Mucosa of stomach (tissue), 1 donor: ENCODE data around the gene TMC3.

Experiments
- H3K27me3 ChIP-seq: one replicate; pipeline ENCODE4 v1.7.0; 2013; ENCODE audit warnings: mild to moderate bottlenecking, low read length; ENCODE audit not compliant: control insufficient read depth, insufficient read depth
- H3K36me3 ChIP-seq: one replicate; pipeline ENCODE4 v1.7.0; 2013; ENCODE audit warnings: low read length; ENCODE audit not compliant: control insufficient read depth, insufficient read depth
- H3K4me1 ChIP-seq: one replicate; pipeline ENCODE4 v1.7.0; 2013; ENCODE audit warnings: mild to moderate bottlenecking, low read length; ENCODE audit not compliant: control insufficient read depth, insufficient read depth
- H3K4me3 ChIP-seq: one replicate; pipeline ENCODE4 v1.7.0; 2013; ENCODE audit warnings: low read length
- H3K9ac ChIP-seq: one replicate; pipeline ENCODE4 v1.7.0; 2013; ENCODE audit warnings: mild to moderate bottlenecking, low read length, moderate library complexity
- H3K9me3 ChIP-seq: one replicate; pipeline ENCODE4 v1.7.0; 2013; ENCODE audit warnings: mild to moderate bottlenecking, low read length, moderate library complexity; ENCODE audit not compliant: control insufficient read depth
- donor health status: Pancreatic carcinoma.

The TMC3 gene

GRCh38 chr15:81312790-81313543, 61.0 kb downstream of the TMC3 start:
- Histone ChIP-seq H3K27me3 (no peaks in the 10 kb centered on the region), H3K4me1 (no peaks in the 10 kb centered on the region), H3K36me3 (no peaks in the 10 kb centered on the region), H3K4me3 (no peak overlapping the region), H3K9ac (no peak overlapping the region), H3K9me3 (no peaks in the 10 kb centered on the region)

- no peaks in the 10 kb centered on the region for H3K4me1 ChIP-seq
- no peaks in the 10 kb centered on the region for H3K9me3 ChIP-seq
- H3K9ac ChIP-seq, result no peak overlapping the region
- no peak overlapping the region for H3K4me3 ChIP-seq
- no peaks in the 10 kb centered on the region for H3K27me3 ChIP-seq
- no peaks in the 10 kb centered on the region for H3K36me3 ChIP-seq
Measured at GRCh38 chr15:81311752-81312464, 62.1 kb downstream of the TMC3 start.

GRCh38 chr15:81310480-81310879, 63.5 kb downstream of the TMC3 start:
- Histone ChIP-seq H3K4me3 (no peak overlapping the region), H3K9ac (no peak overlapping the region), H3K4me1 (no peaks in the 10 kb centered on the region), H3K36me3 (no peaks in the 10 kb centered on the region), H3K27me3 (no peaks in the 10 kb centered on the region), H3K9me3 (no peaks in the 10 kb centered on the region)

- H3K9me3 ChIP-seq, result no peaks in the 10 kb centered on the region
- H3K36me3 ChIP-seq, result no peaks in the 10 kb centered on the region
- H3K27me3 ChIP-seq, result no peaks in the 10 kb centered on the region
- no peaks in the 10 kb centered on the region for H3K4me1 ChIP-seq
- H3K9ac ChIP-seq, result no peak overlapping the region
- H3K4me3 ChIP-seq, result no peak overlapping the region
Measured at GRCh38 chr15:81309647-81310450, 64.2 kb downstream of the TMC3 start.

GRCh38 chr15:81308260-81308659, 65.8 kb downstream of the TMC3 start:
- Histone ChIP-seq H3K4me1 (peaks cover 5% of the 10 kb centered on the region), H3K27me3 (no peaks in the 10 kb centered on the region), H3K9ac (no peak overlapping the region), H3K9me3 (no peaks in the 10 kb centered on the region), H3K4me3 (no peak overlapping the region), H3K36me3 (no peaks in the 10 kb centered on the region)

- Histone ChIP-seq H3K9me3 (no peaks in the 10 kb centered on the region), H3K4me3 (no peak overlapping the region), H3K4me1 (peaks cover 5% of the 10 kb centered on the region), H3K9ac (no peak overlapping the region), H3K27me3 (no peaks in the 10 kb centered on the region), H3K36me3 (no peaks in the 10 kb centered on the region)
Measured at GRCh38 chr15:81304226-81304625, 69.8 kb downstream of the TMC3 start.

- Histone ChIP-seq H3K9ac (no peak overlapping the region), H3K4me3 (no peak overlapping the region), H3K27me3 (no peaks in the 10 kb centered on the region), H3K4me1 (peaks cover 5% of the 10 kb centered on the region), H3K36me3 (no peaks in the 10 kb centered on the region), H3K9me3 (no peaks in the 10 kb centered on the region)
Measured at GRCh38 chr15:81303244-81304225, 70.5 kb downstream of the TMC3 start.

- Histone ChIP-seq H3K4me1 (peaks cover 5% of the 10 kb centered on the region), H3K36me3 (no peaks in the 10 kb centered on the region), H3K27me3 (no peaks in the 10 kb centered on the region), H3K4me3 (no peak overlapping the region), H3K9ac (no peak overlapping the region), H3K9me3 (no peaks in the 10 kb centered on the region)
Measured at GRCh38 chr15:81302701-81303109, 71.3 kb downstream of the TMC3 start.

- H3K4me3 ChIP-seq, result no peak overlapping the region
- no peaks in the 10 kb centered on the region for H3K36me3 ChIP-seq
Measured at GRCh38 chr15:81301815-81302399, 72.1 kb downstream of the TMC3 start.

GRCh38 chr15:81301385-81301784, 72.6 kb downstream of the TMC3 start:
- Histone ChIP-seq H3K4me3 (no peak overlapping the region), H3K9ac (no peak overlapping the region), H3K27me3 (no peaks in the 10 kb centered on the region), H3K9me3 (no peaks in the 10 kb centered on the region), H3K36me3 (no peaks in the 10 kb centered on the region), H3K4me1 (peaks cover 8% of the 10 kb centered on the region)

More at GRCh38 chr15:81301815-81302399, 72.1 kb downstream of the TMC3 start:
- Histone ChIP-seq H3K4me1 (peaks cover 5% of the 10 kb centered on the region), H3K27me3 (no peaks in the 10 kb centered on the region), H3K9me3 (no peaks in the 10 kb centered on the region), H3K9ac (no peak overlapping the region)
